ENCODE measurements around the gene EPO. TPM values are rescaled to one million over a fixed set of nuclear protein-coding genes. Genes with fewer than 3 reads are reported as not detected.
"Not testable (repeated sequence)": the region's sequence is repeated elsewhere in the genome, so short reads cannot be mapped to it uniquely, and the experiment has no call there.

EPO gene
- total RNA-seq, 1 donor from 2014 or later: not detected

DNA sequence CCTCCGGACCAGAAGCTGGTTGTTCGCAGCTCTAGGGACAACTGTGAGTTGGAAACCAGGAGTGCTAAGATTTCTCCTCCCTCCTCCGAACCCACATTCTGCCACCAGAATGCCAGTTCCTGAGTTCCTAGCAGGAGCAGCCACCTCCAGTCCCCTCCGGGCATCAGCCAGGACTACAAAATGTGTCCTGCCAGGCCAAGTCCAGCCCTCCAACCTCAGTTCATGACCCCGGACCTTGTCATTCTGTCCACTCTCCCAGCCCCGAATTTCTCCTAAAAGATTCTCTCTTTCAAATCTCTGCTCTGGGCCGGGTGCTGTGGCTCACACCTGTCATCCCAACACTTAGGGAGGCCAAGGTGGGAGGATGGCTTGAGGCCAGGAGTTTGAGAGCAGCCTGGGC is 15.5 kb downstream of the EPO start:
- no peak for DNase-seq (ENCODE audit: low spot score)

DNA sequence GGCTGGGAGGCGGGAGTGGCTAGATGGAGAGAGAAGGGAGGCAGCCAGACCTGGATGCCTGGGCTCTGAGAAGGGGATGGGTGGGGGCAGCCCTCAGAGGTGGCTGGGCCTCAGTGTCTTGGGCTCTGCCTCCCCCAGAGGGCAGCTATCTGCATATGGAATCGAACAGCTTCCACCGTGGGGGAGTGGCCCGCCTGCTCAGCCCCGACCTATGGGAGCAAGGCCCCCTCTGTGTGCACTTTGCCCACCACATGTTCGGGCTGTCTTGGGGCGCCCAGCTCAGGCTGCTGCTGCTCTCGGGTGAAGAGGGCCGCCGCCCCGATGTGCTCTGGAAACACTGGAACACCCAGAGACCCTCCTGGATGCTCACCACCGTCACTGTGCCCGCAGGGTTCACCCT is 16.4 kb downstream of the EPO start:
- no peak for DNase-seq (ENCODE audit: low spot score)

GRCh38 chr7:100739934-100740333 is 19.7 kb downstream of the EPO start:
- no peak for DNase-seq (ENCODE audit: low spot score)

DNA sequence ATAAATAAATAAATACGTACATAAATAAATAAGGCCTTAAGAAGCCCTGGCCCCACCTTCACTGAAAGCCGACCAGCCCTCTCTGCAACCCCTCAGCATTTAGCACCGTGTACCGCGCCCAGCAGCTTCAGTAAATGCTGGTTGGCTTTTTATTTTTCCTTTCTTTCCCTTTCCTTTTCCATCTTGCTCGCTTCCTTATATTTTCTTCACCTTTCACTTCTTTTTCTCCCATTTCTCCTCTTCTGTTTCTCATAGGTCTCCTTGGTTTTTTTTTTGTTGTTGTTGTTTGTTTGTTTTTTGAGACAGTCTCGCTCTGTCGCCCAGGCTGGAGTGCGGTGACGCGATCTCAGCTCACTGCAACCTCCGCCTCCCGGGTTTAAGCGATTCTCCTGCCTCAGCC is 24.3 kb downstream of the EPO start:
- DNase-seq (ENCODE audit: low spot score): no peak

- peak; percentile 79 for DNase-seq (ENCODE audit: low spot score)
These were observed 24.9 kb downstream of the EPO start for GRCh38 chr7:100745184-100745583.

- DNase-seq (ENCODE audit: low spot score): no peak
These were observed 32.7 kb downstream of the EPO start for GRCh38 chr7:100752994-100753393.

DNA sequence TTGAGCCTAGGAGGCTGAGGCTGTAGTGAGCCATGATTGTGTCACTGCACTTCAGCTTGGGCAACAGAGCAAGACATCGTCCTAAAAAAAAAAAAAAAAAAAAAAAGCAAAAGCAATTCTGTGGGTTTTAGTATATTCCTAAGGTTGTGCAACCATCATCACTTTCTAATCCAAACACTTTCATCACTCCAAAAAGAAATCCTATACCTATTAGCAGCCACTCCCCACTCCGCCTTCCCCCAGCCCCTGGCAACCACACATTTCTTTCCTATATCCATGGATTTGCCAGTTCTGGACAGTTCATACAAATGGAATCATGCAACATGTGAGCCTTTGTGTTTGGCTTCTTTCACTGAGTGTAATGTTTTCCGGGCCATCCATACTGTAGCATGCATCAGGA is 33.5 kb downstream of the EPO start:
- DNase-seq (ENCODE audit: low spot score): peak; percentile 8

DNA sequence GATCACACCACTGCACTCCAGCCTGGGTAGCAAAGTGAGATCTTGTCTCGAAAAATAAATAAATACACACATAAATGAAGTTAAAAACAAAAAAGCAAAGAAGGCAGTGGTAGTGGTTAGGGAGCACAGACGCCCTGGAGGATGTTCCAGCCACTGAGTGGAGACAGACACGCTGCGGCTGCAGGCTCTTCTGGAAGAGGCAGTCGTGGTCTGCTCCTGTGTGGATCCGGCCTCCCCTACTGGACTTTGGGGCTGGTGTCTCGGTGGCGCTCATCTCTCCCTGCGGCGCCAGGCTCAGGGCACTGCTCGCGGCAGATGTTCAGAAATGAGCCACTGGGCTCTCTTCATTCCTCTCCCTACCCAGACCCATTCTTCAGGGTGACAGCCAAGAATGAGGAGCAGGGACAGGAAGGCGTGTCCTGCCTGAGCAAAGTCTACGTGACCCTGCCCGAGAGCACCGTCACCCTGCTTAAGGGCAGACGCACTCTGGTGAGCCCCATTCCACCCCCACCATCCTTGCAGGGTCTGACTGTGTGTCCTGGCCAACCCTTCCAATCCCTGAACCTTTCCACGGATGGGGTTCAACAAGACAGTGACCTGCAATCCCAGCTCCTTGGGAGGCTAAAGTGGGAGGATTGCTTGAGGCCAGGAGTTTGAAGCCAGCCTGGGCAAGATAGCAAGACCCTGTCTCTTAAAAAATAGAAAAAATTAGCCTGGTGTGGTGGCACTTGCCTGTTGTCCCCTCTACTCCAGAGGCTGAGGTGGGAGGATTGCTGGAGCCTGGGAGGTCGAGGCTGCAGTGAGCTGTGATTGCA is 39.3 kb downstream of the EPO start:
- no peak for DNase-seq (ENCODE audit: low spot score)

DNA sequence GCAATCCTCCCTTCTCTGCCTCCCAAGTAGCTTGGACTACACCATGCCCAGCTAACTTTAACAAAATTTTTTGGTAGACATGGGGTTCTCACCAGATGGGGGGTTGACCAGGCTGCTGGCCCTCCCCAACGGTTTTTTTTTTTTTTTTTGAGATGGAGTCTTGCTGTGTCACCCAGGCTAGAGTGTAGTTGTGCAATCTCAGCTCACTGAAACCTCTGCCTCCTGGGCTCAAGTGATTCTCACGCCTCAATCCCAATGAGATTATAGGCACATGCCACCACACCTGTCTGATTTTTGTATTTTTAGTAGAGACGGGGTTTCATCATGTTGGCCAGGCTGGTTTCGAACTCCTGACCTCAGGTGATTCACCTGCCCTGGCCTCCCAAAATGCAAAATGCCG is 42.6 kb downstream of the EPO start:
- DNase-seq (ENCODE audit: low spot score): not testable (repeated sequence)

DNA sequence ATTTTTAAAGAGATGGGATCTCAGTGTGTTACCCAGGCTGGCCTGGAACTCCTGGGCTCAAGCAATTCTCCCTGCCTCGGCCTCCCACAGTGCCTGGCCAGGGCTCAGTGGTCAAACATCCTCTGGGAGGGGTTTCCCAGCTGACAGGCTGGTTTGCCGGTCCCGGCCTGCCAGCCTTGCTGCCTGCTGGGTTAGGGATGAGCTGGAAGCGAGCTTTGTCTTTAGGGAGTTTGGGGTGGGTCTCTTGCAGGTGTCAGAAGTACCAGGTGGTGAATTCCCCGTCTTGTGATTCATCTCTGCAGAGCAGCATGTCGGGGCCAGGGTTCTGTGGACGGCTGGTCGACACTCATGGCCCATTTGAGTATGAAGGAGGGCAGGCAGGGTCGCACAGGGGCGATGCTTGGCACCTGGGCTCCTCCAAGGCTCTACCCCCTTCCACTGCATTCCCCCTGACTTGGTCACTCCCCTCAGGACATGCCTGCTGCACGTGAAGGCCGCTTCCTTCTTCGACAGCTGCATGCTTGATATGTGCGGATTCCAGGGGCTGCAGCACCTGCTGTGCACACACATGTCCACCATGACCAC is 43.4 kb downstream of the EPO start:
- no peak for DNase-seq (ENCODE audit: low spot score)

- DNase-seq (ENCODE audit: low spot score): no peak
These were observed 44.6 kb downstream of the EPO start for GRCh38 chr7:100764841-100765240.

GRCh38 chr7:100765250-100765649 is 45.0 kb downstream of the EPO start:
- no peak for DNase-seq (ENCODE audit: low spot score)

GRCh38 chr7:100768784-100769183 is 48.5 kb downstream of the EPO start:
- DNase-seq (ENCODE audit: low spot score): no peak

Other genes with a start within 250 kb of the EPO start
- gene TSC22D4, start 241.3 kb upstream of the EPO start, total RNA-seq (ENCODE audit: insufficient read depth, low replicate concordance): 18.1 TPM
- 3.6 TPM for gene NYAP1, start 236.5 kb upstream of the EPO start, total RNA-seq (ENCODE audit: insufficient read depth, low replicate concordance)
- gene AGFG2, start 181.3 kb upstream of the EPO start, total RNA-seq (ENCODE audit: insufficient read depth, low replicate concordance): 6.3 TPM
- gene SAP25, start 146.6 kb upstream of the EPO start, total RNA-seq (ENCODE audit: insufficient read depth, low replicate concordance): not detected
- gene LRCH4, start 134.3 kb upstream of the EPO start, total RNA-seq (ENCODE audit: insufficient read depth, low replicate concordance): 30.6 TPM
- gene FBXO24, start 134.1 kb upstream of the EPO start, total RNA-seq (ENCODE audit: insufficient read depth, low replicate concordance): not detected
- 101 TPM for gene PCOLCE, start 118.1 kb upstream of the EPO start, total RNA-seq (ENCODE audit: insufficient read depth, low replicate concordance)
- 7.2 TPM for gene MOSPD3, start 107.9 kb upstream of the EPO start, total RNA-seq (ENCODE audit: insufficient read depth, low replicate concordance)
- gene TFR2, start 78.9 kb upstream of the EPO start, total RNA-seq (ENCODE audit: insufficient read depth, low replicate concordance): 2.4 TPM
- gene ACTL6B, start 64.0 kb upstream of the EPO start, total RNA-seq (ENCODE audit: insufficient read depth, low replicate concordance): not detected
- gene GNB2, start 46.7 kb upstream of the EPO start, total RNA-seq (ENCODE audit: insufficient read depth, low replicate concordance): 60.9 TPM
- gene GIGYF1, start 26.2 kb upstream of the EPO start, total RNA-seq (ENCODE audit: insufficient read depth, low replicate concordance): 14.9 TPM
- 20.7 TPM for gene POP7, start 14.3 kb upstream of the EPO start, total RNA-seq (ENCODE audit: insufficient read depth, low replicate concordance)
- gene ZAN, start 13.1 kb downstream of the EPO start, total RNA-seq (ENCODE audit: insufficient read depth, low replicate concordance): not detected
- gene EPHB4, start 107.1 kb downstream of the EPO start, total RNA-seq (ENCODE audit: insufficient read depth, low replicate concordance): 97.3 TPM
- 20.7 TPM for gene SLC12A9, start 132.2 kb downstream of the EPO start, total RNA-seq (ENCODE audit: insufficient read depth, low replicate concordance)
- 45.5 TPM for gene TRIP6, start 146.9 kb downstream of the EPO start, total RNA-seq (ENCODE audit: insufficient read depth, low replicate concordance)
- gene SRRT, start 154.6 kb downstream of the EPO start, total RNA-seq (ENCODE audit: insufficient read depth, low replicate concordance): 15.6 TPM
- 3.1 TPM for gene UFSP1, start 169.2 kb downstream of the EPO start, total RNA-seq (ENCODE audit: insufficient read depth, low replicate concordance)
- gene ACHE, start 175.4 kb downstream of the EPO start, total RNA-seq (ENCODE audit: insufficient read depth, low replicate concordance): not detected
- gene MUC3A, start 229.1 kb downstream of the EPO start, total RNA-seq (ENCODE audit: insufficient read depth, low replicate concordance): 2.2 TPM
- gene MUC12, start 249.1 kb downstream of the EPO start, total RNA-seq (ENCODE audit: insufficient read depth, low replicate concordance): 2.9 TPM

Measured in umbilical cord (tissue), 2 donors.